Suprapubic skin (tissue), 4 donors: ENCODE measurements around the gene ATP8B1. TPM values are rescaled to one million over a fixed set of nuclear protein-coding genes. Genes with fewer than 3 reads are reported as not detected.

ENCODE experiments used
- DNase-seq, 2 donors: peaks; one replicate each; pipeline ENCODE4 v3.0.0-alpha.2; 2019; ENCODE audit warnings: low spot score in 2 of 2
- H3K27ac ChIP-seq: fragments of 200-600 bp; sonication (generic); one replicate; pipeline ENCODE4 v1.5.1; 2019
- H3K27me3 ChIP-seq: fragments of 200-600 bp; sonication (generic); one replicate; pipeline ENCODE4 v1.5.1; 2019
- H3K36me3 ChIP-seq: fragments of 200-600 bp; sonication (generic); one replicate; pipeline ENCODE4 v1.5.1; 2019
- H3K4me1 ChIP-seq: fragments of 200-600 bp; sonication (generic); one replicate; pipeline ENCODE4 v1.5.1; 2019
- H3K4me3 ChIP-seq: fragments of 200-600 bp; sonication (generic); one replicate; pipeline ENCODE4 v1.5.1; 2019; ENCODE audit warnings: mild to moderate bottlenecking
- H3K9me3 ChIP-seq: fragments of 200-600 bp; sonication (generic); one replicate; pipeline ENCODE4 v1.5.1; 2019
- EP300 ChIP-seq: sonication (generic); formaldehyde crosslinking; IDR thresholded peaks from one replicate; pipeline ENCODE4 v1.6.1; 2017; ENCODE audit warnings: antibody characterized with exemption
- POLR2A ChIP-seq, 2 donors: fragments of 450-650 bp; IDR thresholded peaks; one replicate each; pipeline ENCODE4 v1.6.1; 2017; ENCODE audit warnings: antibody characterized with exemption in 2 of 2, mild to moderate bottlenecking in 2 of 2, moderate library complexity in 2 of 2
- POLR2AphosphoS5 ChIP-seq, 3 donors: sonication (generic); formaldehyde crosslinking; IDR thresholded peaks; one replicate each; pipeline ENCODE4 v1.6.1; 2017; ENCODE audit warnings: antibody characterized with exemption in 3 of 3
- WGBS: methylation state at CpG from one replicate; pipeline ENCODE4 v1.1.5; 2018; 5-methylcytosine and 5-hydroxymethylcytosine counted together
- total RNA-seq, 4 donors: library from RNA; depleted of rRNA; stranded (reverse); fragments of >200 nt; gene quantifications; one replicate each; pipeline ENCODE4 v1.1.0, GENCODE V29; 2016
- TF ChIP-seq, protein P1 (sequence below), 2 donors: fragments of 200-600 bp in 1 of 2; fragments of 450-650 bp in 1 of 2; sonication (generic) in 1 of 2; IDR thresholded peaks; one replicate each; pipeline ENCODE4 v1.5.1; 2016 to 2019; ENCODE audit warnings: antibody characterized with exemption in 2 of 2, mild to moderate bottlenecking in 1 of 2, moderate library complexity in 1 of 2

Gene ATP8B1
- total RNA-seq, 4 donors from 2014 or later = 21.5 to 59.1 (median 26.0) TPM

- DNase-seq = no peak
- WGBS = 97% methylated on average over 3 of the region's 3 CpGs
- H3K9me3 ChIP-seq = no peaks in the 10 kb centered on the region
- no peak overlapping the region for H3K27ac ChIP-seq
- peaks cover 27% of the 10 kb centered on the region for H3K4me1 ChIP-seq
- H3K4me3 ChIP-seq = no peak overlapping the region
- TF ChIP-seq, protein P1, sequence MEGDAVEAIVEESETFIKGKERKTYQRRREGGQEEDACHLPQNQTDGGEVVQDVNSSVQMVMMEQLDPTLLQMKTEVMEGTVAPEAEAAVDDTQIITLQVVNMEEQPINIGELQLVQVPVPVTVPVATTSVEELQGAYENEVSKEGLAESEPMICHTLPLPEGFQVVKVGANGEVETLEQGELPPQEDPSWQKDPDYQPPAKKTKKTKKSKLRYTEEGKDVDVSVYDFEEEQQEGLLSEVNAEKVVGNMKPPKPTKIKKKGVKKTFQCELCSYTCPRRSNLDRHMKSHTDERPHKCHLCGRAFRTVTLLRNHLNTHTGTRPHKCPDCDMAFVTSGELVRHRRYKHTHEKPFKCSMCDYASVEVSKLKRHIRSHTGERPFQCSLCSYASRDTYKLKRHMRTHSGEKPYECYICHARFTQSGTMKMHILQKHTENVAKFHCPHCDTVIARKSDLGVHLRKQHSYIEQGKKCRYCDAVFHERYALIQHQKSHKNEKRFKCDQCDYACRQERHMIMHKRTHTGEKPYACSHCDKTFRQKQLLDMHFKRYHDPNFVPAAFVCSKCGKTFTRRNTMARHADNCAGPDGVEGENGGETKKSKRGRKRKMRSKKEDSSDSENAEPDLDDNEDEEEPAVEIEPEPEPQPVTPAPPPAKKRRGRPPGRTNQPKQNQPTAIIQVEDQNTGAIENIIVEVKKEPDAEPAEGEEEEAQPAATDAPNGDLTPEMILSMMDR (IDR thresholded peaks at IDR 0.05) = no peak
- TF ChIP-seq POLR2A (IDR thresholded peaks at IDR 0.05) (no peak), EP300 (no peak), POLR2AphosphoS5 (IDR thresholded peaks at IDR 0.05) (no peak)
- H3K36me3 ChIP-seq = peaks cover 23% of the 10 kb centered on the region
- H3K27me3 ChIP-seq = no peaks in the 10 kb centered on the region
Measured at GRCh38 chr18:57619876-57620275, 183.2 kb downstream of the ATP8B1 start.

GRCh38 chr18:57618910-57619309 lies 184.2 kb downstream of the ATP8B1 start:
- Histone ChIP-seq H3K4me1 (peaks cover 27% of the 10 kb centered on the region), H3K36me3 (peaks cover 32% of the 10 kb centered on the region), H3K9me3 (no peaks in the 10 kb centered on the region), H3K4me3 (no peak overlapping the region), H3K27me3 (no peaks in the 10 kb centered on the region), H3K27ac (no peak overlapping the region)
- no peak for DNase-seq
- WGBS = 74% methylated on average over 3 of the region's 3 CpGs
- no peak for TF ChIP-seq POLR2A (IDR thresholded peaks at IDR 0.05)
- TF ChIP-seq EP300 = no peak
- TF ChIP-seq, protein P1 (IDR thresholded peaks at IDR 0.05) = no peak
- no peak for TF ChIP-seq POLR2AphosphoS5 (IDR thresholded peaks at IDR 0.05)

- no peaks in the 10 kb centered on the region for H3K4me1 ChIP-seq
- H3K36me3 ChIP-seq = peaks cover 99% of the 10 kb centered on the region
- 64% methylated on average over 1 of the region's 1 CpG for WGBS
- H3K27ac ChIP-seq = no peak overlapping the region
- DNase-seq = no peak
- no peaks in the 10 kb centered on the region for H3K27me3 ChIP-seq
- H3K4me3 ChIP-seq = no peak overlapping the region
- no peak for TF ChIP-seq POLR2AphosphoS5 (IDR thresholded peaks at IDR 0.05)
- no peak for TF ChIP-seq EP300
- TF ChIP-seq, protein P1 (IDR thresholded peaks at IDR 0.05) = no peak
- no peak for TF ChIP-seq POLR2A (IDR thresholded peaks at IDR 0.05)
- no peaks in the 10 kb centered on the region for H3K9me3 ChIP-seq
Measured at GRCh38 chr18:57603871-57604270, 199.2 kb downstream of the ATP8B1 start.

Other genes starting within 250 kb of the ATP8B1 start
- gene FECH, start 216.6 kb downstream of the ATP8B1 start, total RNA-seq = 10 to 100 TPM; 22.8 to 40.8 (median 29.2) TPM
- gene NARS1, start 181.5 kb downstream of the ATP8B1 start, total RNA-seq = 100 to 1,000 TPM in 1 of 4 donors, 10 to 100 TPM in 3; 78.7 to 124 (median 84.2) TPM
- gene NEDD4L, start 240.9 kb upstream of the ATP8B1 start, total RNA-seq = 100 to 1,000 TPM in 1 of 4 donors, 10 to 100 TPM in 3; 44.0 to 104 (median 59.6) TPM